GM18499 (cell line): ENCODE results near the gene ZNF324B.
"Not testable (repeated sequence)": the region's sequence is repeated elsewhere in the genome, so short reads cannot be mapped to it uniquely, and the experiment has no call there.

Experiments
- ATAC-seq: cut with Tn5 transposase; IDR thresholded peaks from one replicate; pipeline ENCODE4 v1.9.1; 2021; ENCODE audit warnings: moderate number of reproducible peaks; ENCODE audit not compliant: insufficient read depth, unreplicated experiment

The ZNF324B gene

GRCh38 chr19:58477871-58478270 is 26.4 kb downstream of the ZNF324B start:
- no peak for ATAC-seq

GRCh38 chr19:58479303-58479702 is 27.9 kb downstream of the ZNF324B start:
- ATAC-seq: no peak

GRCh38 chr19:58479736-58480480 is 28.5 kb downstream of the ZNF324B start:
- ATAC-seq: no peak

- no peak for ATAC-seq
Observed at GRCh38 chr19:58480481-58480830, 29.0 kb downstream of the ZNF324B start.

- ATAC-seq: no peak
Observed at GRCh38 chr19:58480831-58481230, 29.4 kb downstream of the ZNF324B start.

GRCh38 chr19:58482372-58482771 is 30.9 kb downstream of the ZNF324B start:
- no peak for ATAC-seq

GRCh38 chr19:58483776-58484175 is 32.4 kb downstream of the ZNF324B start:
- ATAC-seq: no peak

GRCh38 chr19:58484349-58484748 is 32.9 kb downstream of the ZNF324B start:
- not testable (repeated sequence) for ATAC-seq

- ATAC-seq: no peak
Observed at GRCh38 chr19:58491393-58491792, 40.0 kb downstream of the ZNF324B start.

- ATAC-seq: no peak
Observed at GRCh38 chr19:58492265-58492664, 40.8 kb downstream of the ZNF324B start.

GRCh38 chr19:58497634-58498170 is 46.3 kb downstream of the ZNF324B start:
- ATAC-seq: no peak

GRCh38 chr19:58498316-58499020 is 47.0 kb downstream of the ZNF324B start:
- ATAC-seq: no peak

- peak; percentile 66 for ATAC-seq
Observed at GRCh38 chr19:58499021-58499927, 47.9 kb downstream of the ZNF324B start.

- no peak for ATAC-seq
Observed at GRCh38 chr19:58500242-58500641, 48.8 kb downstream of the ZNF324B start.
